ENCODE measurements around the gene C4B.
"Not testable (repeated sequence)": the region's sequence is repeated elsewhere in the genome, so short reads cannot be mapped to it uniquely, and the experiment has no call there.

DNA sequence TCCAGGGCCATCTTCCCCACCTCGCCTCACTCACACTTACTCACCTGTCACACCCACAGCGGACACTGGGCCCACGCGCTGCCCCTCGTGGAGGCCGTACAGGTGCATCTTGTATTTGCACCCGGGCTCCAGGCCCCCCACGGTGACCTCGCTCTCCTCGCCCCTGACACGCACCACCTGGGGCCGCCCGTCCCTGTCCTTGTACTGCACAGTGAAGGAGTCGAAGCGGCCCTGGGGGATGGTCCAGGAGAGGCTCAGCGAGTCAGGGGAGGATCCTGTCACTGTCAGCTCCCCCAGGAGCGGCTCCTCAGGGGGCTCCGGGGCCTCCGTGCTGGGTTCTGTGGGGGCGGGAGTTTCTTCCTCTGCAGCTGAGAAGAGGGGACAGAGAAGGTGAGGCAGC lies 38.0 kb downstream of the C4B start:
- TF ChIP-seq, protein P1, sequence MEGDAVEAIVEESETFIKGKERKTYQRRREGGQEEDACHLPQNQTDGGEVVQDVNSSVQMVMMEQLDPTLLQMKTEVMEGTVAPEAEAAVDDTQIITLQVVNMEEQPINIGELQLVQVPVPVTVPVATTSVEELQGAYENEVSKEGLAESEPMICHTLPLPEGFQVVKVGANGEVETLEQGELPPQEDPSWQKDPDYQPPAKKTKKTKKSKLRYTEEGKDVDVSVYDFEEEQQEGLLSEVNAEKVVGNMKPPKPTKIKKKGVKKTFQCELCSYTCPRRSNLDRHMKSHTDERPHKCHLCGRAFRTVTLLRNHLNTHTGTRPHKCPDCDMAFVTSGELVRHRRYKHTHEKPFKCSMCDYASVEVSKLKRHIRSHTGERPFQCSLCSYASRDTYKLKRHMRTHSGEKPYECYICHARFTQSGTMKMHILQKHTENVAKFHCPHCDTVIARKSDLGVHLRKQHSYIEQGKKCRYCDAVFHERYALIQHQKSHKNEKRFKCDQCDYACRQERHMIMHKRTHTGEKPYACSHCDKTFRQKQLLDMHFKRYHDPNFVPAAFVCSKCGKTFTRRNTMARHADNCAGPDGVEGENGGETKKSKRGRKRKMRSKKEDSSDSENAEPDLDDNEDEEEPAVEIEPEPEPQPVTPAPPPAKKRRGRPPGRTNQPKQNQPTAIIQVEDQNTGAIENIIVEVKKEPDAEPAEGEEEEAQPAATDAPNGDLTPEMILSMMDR (IDR thresholded peaks at IDR 0.05): not testable (repeated sequence)
- TF ChIP-seq POLR2A (IDR thresholded peaks at IDR 0.05): not testable (repeated sequence)

Data from esophagus squamous epithelium (tissue), 4 donors.